WTC11 (cell line): ENCODE results near the gene ERFL. TPM values are rescaled to one million over a fixed set of nuclear protein-coding genes. Genes with fewer than 3 reads are reported as not detected.

Source experiments
- ATAC-seq: fragments of 200-7000 bp; cut with Tn5 transposase; 2 replicates; pipeline ENCODE4 v1.10.0; 2021; ENCODE audit warnings: mild to moderate bottlenecking, moderate library complexity
- CTCF ChIA-PET: fragments of 300-600 bp; sonication (Branson Sonifier 250); formaldehyde crosslinking; loops from one replicate; lab custom pipeline; 2021; ENCODE audit warnings: antibody characterized with exemption; lab: Charles Lee
- POLR2A ChIA-PET: fragments of 350-600 bp; sonication (Branson Sonifier 250); formaldehyde crosslinking; loops from one replicate; lab custom pipeline; 2021; ENCODE audit warnings: antibody characterized with exemption; lab: Charles Lee
- DNase-seq: peaks from one replicate; pipeline ENCODE4 v3.0.0; 2021; ENCODE audit warnings: low spot score
- H3K27ac Mint-ChIP-seq: 2 replicates; pipeline ENCODE4 v1.8.0; 2021; ENCODE audit warnings: mixed read lengths
- H3K27me3 Mint-ChIP-seq: 2 replicates; pipeline ENCODE4 v1.8.0; 2021; ENCODE audit warnings: low read depth, mild to moderate bottlenecking, moderate library complexity, mixed read lengths
- H3K36me3 Mint-ChIP-seq: 2 replicates; pipeline ENCODE4 v1.8.0; 2021; ENCODE audit warnings: mixed read lengths
- H3K4me1 Mint-ChIP-seq: 2 replicates; pipeline ENCODE4 v1.8.0; 2022; ENCODE audit warnings: mixed read lengths
- H3K4me3 Mint-ChIP-seq: 2 replicates; pipeline ENCODE4 v1.8.0; 2021; ENCODE audit warnings: mild to moderate bottlenecking, moderate library complexity, mixed read lengths
- H3K9me3 Mint-ChIP-seq: 2 replicates; pipeline ENCODE4 v1.8.0; 2021; ENCODE audit warnings: mixed read lengths
- ELF4 ChIP-seq: sonication (generic); formaldehyde crosslinking; IDR thresholded peaks from 2 replicates; pipeline ENCODE4 v1.8.1; 2022; ENCODE audit warnings: low read depth, mild to moderate bottlenecking, moderate library complexity, missing genetic modification reagents
- FOXJ3 ChIP-seq: sonication (generic); formaldehyde crosslinking; IDR thresholded peaks from 2 replicates; pipeline ENCODE4 v1.9.0; 2021; ENCODE audit warnings: missing genetic modification reagents, mild to moderate bottlenecking, borderline replicate concordance
- FOXP1 ChIP-seq: sonication (generic); formaldehyde crosslinking; IDR thresholded peaks from 2 replicates; pipeline ENCODE4 v1.8.0; 2022; ENCODE audit warnings: missing genetic modification reagents, mild to moderate bottlenecking, moderate library complexity, borderline replicate concordance
- IRF2 ChIP-seq: sonication (generic); formaldehyde crosslinking; IDR thresholded peaks from 2 replicates; pipeline ENCODE4 v1.8.0; 2022; ENCODE audit warnings: low read depth, missing genetic modification reagents, borderline replicate concordance
- MXD4 ChIP-seq: fragments of 250-450 bp; sonication (Bioruptor Pico); IDR thresholded peaks from 2 replicates; pipeline ENCODE4 v1.8.0; 2021; ENCODE audit warnings: mild to moderate bottlenecking, moderate library complexity, borderline replicate concordance
- RELA ChIP-seq: sonication (generic); formaldehyde crosslinking; IDR thresholded peaks from 2 replicates; pipeline ENCODE4 v1.8.1; 2022; ENCODE audit warnings: missing genetic modification reagents, mild to moderate bottlenecking, borderline replicate concordance
- SP1 ChIP-seq: sonication (generic); formaldehyde crosslinking; conservative IDR thresholded peaks from 2 replicates; pipeline ENCODE4 v1.8.1; 2022; ENCODE audit warnings: missing genetic modification reagents
- TCF7 ChIP-seq: sonication (generic); formaldehyde crosslinking; IDR thresholded peaks from 2 replicates; pipeline ENCODE4 v1.8.0; 2022; ENCODE audit warnings: mild to moderate bottlenecking, low read depth, missing genetic modification reagents, moderate library complexity
- ZNF263 ChIP-seq: sonication (generic); formaldehyde crosslinking; IDR thresholded peaks from 2 replicates; pipeline ENCODE4 v1.8.1; 2022; ENCODE audit warnings: low read depth, mild to moderate bottlenecking, moderate library complexity, missing genetic modification reagents
- ZNF416 ChIP-seq: fragments of 250-450 bp; sonication (Bioruptor Pico); IDR thresholded peaks from 2 replicates; pipeline ENCODE4 v1.9.0; 2021; ENCODE audit warnings: mild to moderate bottlenecking, inconsistent platforms
- total RNA-seq: library from RNA; stranded (reverse); gene quantifications from 3 replicates; pipeline ENCODE4 v1.2.3, GENCODE V29; 2021
- TF ChIP-seq, protein P1 (sequence below): sonication (generic); formaldehyde crosslinking; IDR thresholded peaks from 2 replicates; pipeline ENCODE4 v1.8.1; 2023; ENCODE audit warnings: mild to moderate bottlenecking, missing genetic modification reagents, moderate library complexity
- TF ChIP-seq, protein P2 (sequence below): sonication (generic); formaldehyde crosslinking; IDR thresholded peaks from 2 replicates; pipeline ENCODE4 v1.8.0; 2023; ENCODE audit warnings: mild to moderate bottlenecking, missing genetic modification reagents
- TF ChIP-seq, protein P3 (sequence below): sonication (generic); formaldehyde crosslinking; conservative IDR thresholded peaks from 2 replicates; pipeline ENCODE4 v1.8.1; 2022; ENCODE audit warnings: mild to moderate bottlenecking, missing genetic modification reagents
- TF ChIP-seq, protein P4 (sequence below): fragments of 250-450 bp; sonication (Bioruptor Pico); IDR thresholded peaks from 2 replicates; pipeline ENCODE4 v1.9.0; 2021; ENCODE audit warnings: moderate library complexity, mild to moderate bottlenecking, inconsistent platforms, borderline replicate concordance
- TF ChIP-seq, protein P5 (sequence below): sonication (generic); formaldehyde crosslinking; IDR thresholded peaks from 2 replicates; pipeline ENCODE4 v1.8.0; 2022; ENCODE audit warnings: mild to moderate bottlenecking, missing genetic modification reagents
- TF ChIP-seq, protein P6 (sequence below): sonication (generic); formaldehyde crosslinking; IDR thresholded peaks from 2 replicates; pipeline ENCODE4 v1.8.1; 2022; ENCODE audit warnings: mild to moderate bottlenecking, missing genetic modification reagents, moderate library complexity, borderline replicate concordance
- TF ChIP-seq, protein P7 (sequence below): sonication (generic); formaldehyde crosslinking; IDR thresholded peaks from 2 replicates; pipeline ENCODE4 v1.8.0; 2023; ENCODE audit warnings: missing genetic modification reagents, mild to moderate bottlenecking, borderline replicate concordance

Gene ERFL
- total RNA-seq, 1 experiment from 2014 or later: 0.31 TPM

DNA sequence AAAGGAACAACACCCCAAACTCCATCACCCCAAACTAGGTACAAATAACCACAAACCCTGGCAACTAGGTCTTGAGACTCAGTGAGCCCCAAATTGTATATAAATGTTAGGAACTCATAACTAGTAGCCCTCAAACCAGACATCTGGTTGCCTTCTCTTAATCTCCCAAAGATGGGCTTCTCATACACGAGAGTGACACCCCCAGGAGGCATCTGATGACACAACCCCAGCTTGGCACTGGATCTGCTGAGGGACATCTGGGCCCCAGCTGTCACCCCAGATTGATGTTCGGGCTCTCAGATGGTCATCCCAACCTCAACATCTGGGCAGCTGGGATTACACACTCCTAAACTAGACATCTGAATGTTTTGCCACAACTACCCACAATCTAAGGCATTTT, 16.1 kb upstream of the ERFL start:
- Mint-ChIP-seq H3K4me3 (no peak overlapping the region), H3K27me3 (peaks cover 48% of the 10 kb centered on the region), H3K9me3 (peaks cover 4% of the 10 kb centered on the region; the same call in 1 of the 2 replicates), H3K4me1 (no peaks in the 10 kb centered on the region), H3K27ac (no peak overlapping the region), H3K36me3 (no peaks in the 10 kb centered on the region)
- POLR2A ChIA-PET: no interaction called here
- CTCF ChIA-PET: interaction anchor here (0.6 to 0.8 kb wide), 2 partner anchors 13 to 16 kb away, joined by 3 to 5 read pairs; no protein-coding TSS in a partner anchor
- DNase-seq (no peak), ATAC-seq (no peak)
- TF ChIP-seq, protein P1, sequence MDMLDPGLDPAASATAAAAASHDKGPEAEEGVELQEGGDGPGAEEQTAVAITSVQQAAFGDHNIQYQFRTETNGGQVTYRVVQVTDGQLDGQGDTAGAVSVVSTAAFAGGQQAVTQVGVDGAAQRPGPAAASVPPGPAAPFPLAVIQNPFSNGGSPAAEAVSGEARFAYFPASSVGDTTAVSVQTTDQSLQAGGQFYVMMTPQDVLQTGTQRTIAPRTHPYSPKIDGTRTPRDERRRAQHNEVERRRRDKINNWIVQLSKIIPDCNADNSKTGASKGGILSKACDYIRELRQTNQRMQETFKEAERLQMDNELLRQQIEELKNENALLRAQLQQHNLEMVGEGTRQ: no peak
- TF ChIP-seq RELA (CRISPR knock-in tag) (no peak), ZNF263 (CRISPR knock-in tag) (no peak)
- TF ChIP-seq, protein P2, sequence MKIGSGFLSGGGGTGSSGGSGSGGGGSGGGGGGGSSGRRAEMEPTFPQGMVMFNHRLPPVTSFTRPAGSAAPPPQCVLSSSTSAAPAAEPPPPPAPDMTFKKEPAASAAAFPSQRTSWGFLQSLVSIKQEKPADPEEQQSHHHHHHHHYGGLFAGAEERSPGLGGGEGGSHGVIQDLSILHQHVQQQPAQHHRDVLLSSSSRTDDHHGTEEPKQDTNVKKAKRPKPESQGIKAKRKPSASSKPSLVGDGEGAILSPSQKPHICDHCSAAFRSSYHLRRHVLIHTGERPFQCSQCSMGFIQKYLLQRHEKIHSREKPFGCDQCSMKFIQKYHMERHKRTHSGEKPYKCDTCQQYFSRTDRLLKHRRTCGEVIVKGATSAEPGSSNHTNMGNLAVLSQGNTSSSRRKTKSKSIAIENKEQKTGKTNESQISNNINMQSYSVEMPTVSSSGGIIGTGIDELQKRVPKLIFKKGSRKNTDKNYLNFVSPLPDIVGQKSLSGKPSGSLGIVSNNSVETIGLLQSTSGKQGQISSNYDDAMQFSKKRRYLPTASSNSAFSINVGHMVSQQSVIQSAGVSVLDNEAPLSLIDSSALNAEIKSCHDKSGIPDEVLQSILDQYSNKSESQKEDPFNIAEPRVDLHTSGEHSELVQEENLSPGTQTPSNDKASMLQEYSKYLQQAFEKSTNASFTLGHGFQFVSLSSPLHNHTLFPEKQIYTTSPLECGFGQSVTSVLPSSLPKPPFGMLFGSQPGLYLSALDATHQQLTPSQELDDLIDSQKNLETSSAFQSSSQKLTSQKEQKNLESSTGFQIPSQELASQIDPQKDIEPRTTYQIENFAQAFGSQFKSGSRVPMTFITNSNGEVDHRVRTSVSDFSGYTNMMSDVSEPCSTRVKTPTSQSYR (CRISPR knock-in tag): no peak
- TF ChIP-seq, protein P3, sequence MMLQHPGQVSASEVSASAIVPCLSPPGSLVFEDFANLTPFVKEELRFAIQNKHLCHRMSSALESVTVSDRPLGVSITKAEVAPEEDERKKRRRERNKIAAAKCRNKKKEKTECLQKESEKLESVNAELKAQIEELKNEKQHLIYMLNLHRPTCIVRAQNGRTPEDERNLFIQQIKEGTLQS: no peak

DNA sequence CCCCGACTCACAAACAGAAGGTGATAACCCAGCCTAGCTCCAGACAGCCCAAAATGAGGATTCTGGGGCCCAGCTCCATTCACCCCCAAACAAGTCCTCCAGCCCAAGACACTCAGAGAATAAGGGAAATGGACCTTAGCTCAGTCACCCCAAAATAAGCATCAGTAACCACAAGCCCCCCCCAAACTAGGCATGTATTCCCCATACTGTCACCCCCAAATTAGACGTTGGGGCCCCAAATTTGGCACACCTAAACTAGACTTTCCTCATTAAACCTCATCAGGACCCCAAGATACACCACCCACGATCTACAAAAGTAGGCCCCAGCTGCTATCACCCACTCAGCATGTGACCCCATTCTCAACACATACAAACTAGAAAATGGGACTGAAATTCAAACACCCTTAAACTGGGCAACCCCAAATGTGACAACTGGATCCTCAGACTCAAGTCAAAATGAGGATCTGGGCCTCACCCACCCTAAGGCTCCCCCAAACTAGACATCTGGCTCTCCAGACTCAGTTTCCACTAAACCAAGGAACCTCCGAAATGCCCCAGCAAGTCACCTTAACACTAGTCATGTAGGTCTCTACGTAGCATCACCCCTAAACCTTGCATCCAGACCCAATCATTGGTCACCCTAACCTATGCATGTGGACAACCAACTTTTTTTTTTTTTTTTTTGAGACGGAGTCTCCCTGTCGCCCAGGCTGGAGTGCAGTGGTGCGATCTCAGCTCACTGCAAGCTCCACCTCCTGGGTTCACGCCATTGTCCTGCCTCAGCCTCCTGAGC, 13.4 kb upstream of the ERFL start:
- ChIA-PET POLR2A (interaction anchor here (0.5 to 0.6 kb wide), 2 partner anchors 36 to 67 kb away, joined by 3 to 4 read pairs; no protein-coding TSS in a partner anchor), CTCF (interaction anchor here (0.7 to 1.1 kb wide), 3 partner anchors 10 to 68 kb away, joined by 3 to 4 read pairs (median 3); partner anchors contain the start of gene ERFL)
- Mint-ChIP-seq H3K9me3 (peaks cover 4% of the 10 kb centered on the region; the same call in 1 of the 2 replicates), H3K4me1 (peaks cover 3% of the 10 kb centered on the region; the same call in 1 of the 2 replicates), H3K27ac (no peak overlapping the region), H3K27me3 (peaks cover 57% of the 10 kb centered on the region), H3K4me3 (peak overlapping the region; percentile 62), H3K36me3 (no peaks in the 10 kb centered on the region)
- DNase-seq: no peak
- TF ChIP-seq SP1 (CRISPR knock-in tag): no peak
- TF ChIP-seq, protein P4, sequence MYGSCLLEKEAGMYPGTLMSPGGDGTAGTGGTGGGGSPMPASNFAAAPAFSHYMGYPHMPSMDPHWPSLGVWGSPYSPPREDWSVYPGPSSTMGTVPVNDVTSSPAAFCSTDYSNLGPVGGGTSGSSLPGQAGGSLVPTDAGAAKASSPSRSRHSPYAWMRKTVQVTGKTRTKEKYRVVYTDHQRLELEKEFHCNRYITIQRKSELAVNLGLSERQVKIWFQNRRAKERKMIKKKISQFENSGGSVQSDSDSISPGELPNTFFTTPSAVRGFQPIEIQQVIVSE (CRISPR knock-in tag): no peak
- TF ChIP-seq MXD4 (CRISPR knock-in tag): no peak
- ATAC-seq: no peak

DNA sequence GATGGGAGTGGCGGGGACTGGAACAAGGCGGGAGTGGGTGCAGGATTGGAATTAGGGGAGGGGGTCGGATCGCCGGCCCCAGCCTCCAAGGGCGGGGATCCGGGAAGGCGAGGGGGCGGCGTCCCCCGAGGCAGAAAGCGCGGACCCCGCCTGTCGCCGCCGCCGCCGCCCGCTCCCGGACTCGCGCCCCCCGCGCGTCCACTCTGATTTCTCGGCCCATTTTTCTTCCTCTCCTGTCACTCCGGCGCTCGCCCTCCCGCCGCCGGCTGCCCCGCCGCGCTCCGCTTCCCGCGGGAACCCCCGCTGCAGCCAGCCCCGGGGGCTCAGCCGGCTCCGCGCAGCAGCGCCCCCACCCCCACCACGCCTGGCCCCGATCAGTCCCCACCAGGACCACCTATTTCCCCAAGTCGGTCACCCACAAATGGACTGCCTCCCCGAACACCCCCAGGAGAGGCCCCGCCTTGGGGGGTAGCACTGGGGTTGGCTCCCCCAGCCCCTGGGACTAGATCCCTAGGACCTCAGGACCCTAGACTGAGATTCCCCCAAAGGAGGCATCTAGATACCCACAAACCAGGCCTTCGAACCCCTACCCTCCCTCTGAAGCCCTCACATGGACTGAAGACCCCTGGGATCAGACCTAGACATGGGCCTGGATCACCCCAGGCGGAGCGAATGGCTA, 12.6 kb upstream of the ERFL start:
- CTCF ChIA-PET: interaction anchor here (0.7 to 1.3 kb wide), 4 partner anchors 11 to 68 kb away, joined by 3 to 4 read pairs (median 4); partner anchors contain the start of gene ERFL
- peak overlapping the region; percentile 81 for H3K4me3 Mint-ChIP-seq
- DNase-seq: no peak
- TF ChIP-seq, protein P5, sequence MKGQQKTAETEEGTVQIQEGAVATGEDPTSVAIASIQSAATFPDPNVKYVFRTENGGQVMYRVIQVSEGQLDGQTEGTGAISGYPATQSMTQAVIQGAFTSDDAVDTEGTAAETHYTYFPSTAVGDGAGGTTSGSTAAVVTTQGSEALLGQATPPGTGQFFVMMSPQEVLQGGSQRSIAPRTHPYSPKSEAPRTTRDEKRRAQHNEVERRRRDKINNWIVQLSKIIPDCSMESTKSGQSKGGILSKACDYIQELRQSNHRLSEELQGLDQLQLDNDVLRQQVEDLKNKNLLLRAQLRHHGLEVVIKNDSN (CRISPR knock-in tag): no peak
- TF ChIP-seq ZNF416 (no peak), IRF2 (CRISPR knock-in tag) (no peak), ELF4 (CRISPR knock-in tag) (no peak), FOXJ3 (CRISPR knock-in tag) (no peak), TCF7 (CRISPR knock-in tag) (no peak), FOXP1 (CRISPR knock-in tag) (no peak)
- TF ChIP-seq, protein P6, sequence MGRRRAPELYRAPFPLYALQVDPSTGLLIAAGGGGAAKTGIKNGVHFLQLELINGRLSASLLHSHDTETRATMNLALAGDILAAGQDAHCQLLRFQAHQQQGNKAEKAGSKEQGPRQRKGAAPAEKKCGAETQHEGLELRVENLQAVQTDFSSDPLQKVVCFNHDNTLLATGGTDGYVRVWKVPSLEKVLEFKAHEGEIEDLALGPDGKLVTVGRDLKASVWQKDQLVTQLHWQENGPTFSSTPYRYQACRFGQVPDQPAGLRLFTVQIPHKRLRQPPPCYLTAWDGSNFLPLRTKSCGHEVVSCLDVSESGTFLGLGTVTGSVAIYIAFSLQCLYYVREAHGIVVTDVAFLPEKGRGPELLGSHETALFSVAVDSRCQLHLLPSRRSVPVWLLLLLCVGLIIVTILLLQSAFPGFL (CRISPR knock-in tag): no peak
- TF ChIP-seq, protein P7, sequence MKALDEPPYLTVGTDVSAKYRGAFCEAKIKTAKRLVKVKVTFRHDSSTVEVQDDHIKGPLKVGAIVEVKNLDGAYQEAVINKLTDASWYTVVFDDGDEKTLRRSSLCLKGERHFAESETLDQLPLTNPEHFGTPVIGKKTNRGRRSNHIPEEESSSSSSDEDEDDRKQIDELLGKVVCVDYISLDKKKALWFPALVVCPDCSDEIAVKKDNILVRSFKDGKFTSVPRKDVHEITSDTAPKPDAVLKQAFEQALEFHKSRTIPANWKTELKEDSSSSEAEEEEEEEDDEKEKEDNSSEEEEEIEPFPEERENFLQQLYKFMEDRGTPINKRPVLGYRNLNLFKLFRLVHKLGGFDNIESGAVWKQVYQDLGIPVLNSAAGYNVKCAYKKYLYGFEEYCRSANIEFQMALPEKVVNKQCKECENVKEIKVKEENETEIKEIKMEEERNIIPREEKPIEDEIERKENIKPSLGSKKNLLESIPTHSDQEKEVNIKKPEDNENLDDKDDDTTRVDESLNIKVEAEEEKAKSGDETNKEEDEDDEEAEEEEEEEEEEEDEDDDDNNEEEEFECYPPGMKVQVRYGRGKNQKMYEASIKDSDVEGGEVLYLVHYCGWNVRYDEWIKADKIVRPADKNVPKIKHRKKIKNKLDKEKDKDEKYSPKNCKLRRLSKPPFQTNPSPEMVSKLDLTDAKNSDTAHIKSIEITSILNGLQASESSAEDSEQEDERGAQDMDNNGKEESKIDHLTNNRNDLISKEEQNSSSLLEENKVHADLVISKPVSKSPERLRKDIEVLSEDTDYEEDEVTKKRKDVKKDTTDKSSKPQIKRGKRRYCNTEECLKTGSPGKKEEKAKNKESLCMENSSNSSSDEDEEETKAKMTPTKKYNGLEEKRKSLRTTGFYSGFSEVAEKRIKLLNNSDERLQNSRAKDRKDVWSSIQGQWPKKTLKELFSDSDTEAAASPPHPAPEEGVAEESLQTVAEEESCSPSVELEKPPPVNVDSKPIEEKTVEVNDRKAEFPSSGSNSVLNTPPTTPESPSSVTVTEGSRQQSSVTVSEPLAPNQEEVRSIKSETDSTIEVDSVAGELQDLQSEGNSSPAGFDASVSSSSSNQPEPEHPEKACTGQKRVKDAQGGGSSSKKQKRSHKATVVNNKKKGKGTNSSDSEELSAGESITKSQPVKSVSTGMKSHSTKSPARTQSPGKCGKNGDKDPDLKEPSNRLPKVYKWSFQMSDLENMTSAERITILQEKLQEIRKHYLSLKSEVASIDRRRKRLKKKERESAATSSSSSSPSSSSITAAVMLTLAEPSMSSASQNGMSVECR (CRISPR knock-in tag): no peak

More for the DNA sequence above, 12.6 kb upstream of the ERFL start:
- peaks cover 4% of the 10 kb centered on the region; the same call in 1 of the 2 replicates for H3K9me3 Mint-ChIP-seq
- H3K27ac Mint-ChIP-seq: no peak overlapping the region
- no peaks in the 10 kb centered on the region for H3K36me3 Mint-ChIP-seq
- POLR2A ChIA-PET: interaction anchor here (0.5 kb wide), 1 partner anchor 67 kb away, joined by 4 read pairs; no protein-coding TSS in a partner anchor
- peaks cover 63% of the 10 kb centered on the region for H3K27me3 Mint-ChIP-seq
- no peak; the same call in 1 of the 2 replicates for ATAC-seq
- peaks cover 3% of the 10 kb centered on the region; the same call in 1 of the 2 replicates for H3K4me1 Mint-ChIP-seq
